ENCODE data around the gene NBR1.

- no peak for TF ChIP-seq CTCF (IDR thresholded peaks at IDR 0.05)
- no peak for TF ChIP-seq POLR2A (IDR thresholded peaks at IDR 0.05)
Observed at GRCh38 chr17:43135454-43135819, 35.6 kb upstream of the NBR1 start.
